ENCODE measurements around the gene ELOB.

- TF ChIP-seq ZNF138 (tag by site-specific recombination; IDR thresholded peaks at IDR 0.05; ENCODE audit: borderline replicate concordance): no peak
- TF ChIP-seq CTCF (tag by site-specific recombination; IDR thresholded peaks at IDR 0.05): peak; percentile 38
- no peak for TF ChIP-seq ZFP3 (tag by site-specific recombination; IDR thresholded peaks at IDR 0.05; ENCODE audit: low read depth)
- TF ChIP-seq ATF2 (tag by site-specific recombination; IDR thresholded peaks at IDR 0.05; ENCODE audit: low read depth): no peak
- no peak for TF ChIP-seq GLIS1 (tag by site-specific recombination; IDR thresholded peaks at IDR 0.05)
- TF ChIP-seq ZSCAN30 (tag by site-specific recombination; IDR thresholded peaks at IDR 0.05): no peak
- no peak for TF ChIP-seq ZNF549 (tag by site-specific recombination; IDR thresholded peaks at IDR 0.05)
- TF ChIP-seq SETDB1 (IDR thresholded peaks at IDR 0.05; ENCODE audit: insufficient read length, low read length): no peak
Observed at GRCh38 chr16:2785101-2785991, 8.3 kb upstream of the ELOB start.
